GM21529 (cell line): ENCODE data around the gene TNFRSF13B.
"Not testable (repeated sequence)": the region's sequence is repeated elsewhere in the genome, so short reads cannot be mapped to it uniquely, and the experiment has no call there.

ENCODE experiments used
- ATAC-seq: cut with Tn5 transposase; IDR thresholded peaks from one replicate; pipeline ENCODE4 v1.9.1; 2021; ENCODE audit not compliant: unreplicated experiment

TNFRSF13B gene

GRCh38 chr17:16962804-16963203 is 9.1 kb downstream of the TNFRSF13B start:
- ATAC-seq: no peak

GRCh38 chr17:16961792-16962191 is 10.1 kb downstream of the TNFRSF13B start:
- ATAC-seq: no peak

DNA sequence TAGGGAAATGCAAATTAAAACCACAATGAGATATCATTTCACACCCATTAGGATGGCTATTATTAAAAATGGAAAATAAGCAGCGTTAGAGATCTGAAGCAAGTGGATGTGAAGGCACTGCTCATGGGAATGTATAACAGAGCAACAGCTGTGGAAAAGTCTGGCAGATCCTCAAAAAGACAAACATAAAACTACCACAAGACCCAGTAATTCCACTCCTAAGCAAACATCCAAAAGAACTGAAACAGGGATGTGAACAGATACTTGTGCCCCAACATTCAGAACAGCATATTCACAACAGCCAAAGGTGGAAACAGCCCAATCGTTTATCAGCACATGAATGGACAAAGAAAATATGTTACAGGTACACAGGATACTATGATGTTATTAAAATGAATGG is 10.9 kb downstream of the TNFRSF13B start:
- not testable (repeated sequence) for ATAC-seq

GRCh38 chr17:16955011-16955410 is 16.9 kb downstream of the TNFRSF13B start:
- not testable (repeated sequence) for ATAC-seq

DNA sequence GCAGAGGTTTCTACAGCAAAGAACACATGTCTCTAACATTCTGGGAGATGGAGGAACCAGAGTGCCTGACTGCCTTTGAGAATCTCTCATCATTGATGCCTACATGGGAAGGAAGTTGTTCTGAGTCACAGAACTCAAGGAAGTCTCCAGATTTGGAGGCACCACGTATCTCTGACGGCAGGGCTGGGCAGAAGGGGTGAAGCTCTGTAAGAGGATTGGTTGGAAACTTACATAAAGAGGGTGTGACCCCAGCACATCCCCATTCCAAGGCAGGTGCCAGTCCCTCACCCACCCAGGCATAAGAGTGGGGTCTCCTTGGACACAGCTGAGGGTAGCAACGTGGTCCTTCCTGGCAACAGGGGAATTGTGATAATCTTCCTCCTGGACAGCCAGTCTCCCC is 17.4 kb downstream of the TNFRSF13B start:
- ATAC-seq: no peak

- ATAC-seq: no peak
Measured at GRCh38 chr17:16953841-16954240, 18.1 kb downstream of the TNFRSF13B start.

- no peak for ATAC-seq
Measured at GRCh38 chr17:16953347-16953746, 18.6 kb downstream of the TNFRSF13B start.

- no peak for ATAC-seq
Measured at GRCh38 chr17:16952401-16952800, 19.5 kb downstream of the TNFRSF13B start.

DNA sequence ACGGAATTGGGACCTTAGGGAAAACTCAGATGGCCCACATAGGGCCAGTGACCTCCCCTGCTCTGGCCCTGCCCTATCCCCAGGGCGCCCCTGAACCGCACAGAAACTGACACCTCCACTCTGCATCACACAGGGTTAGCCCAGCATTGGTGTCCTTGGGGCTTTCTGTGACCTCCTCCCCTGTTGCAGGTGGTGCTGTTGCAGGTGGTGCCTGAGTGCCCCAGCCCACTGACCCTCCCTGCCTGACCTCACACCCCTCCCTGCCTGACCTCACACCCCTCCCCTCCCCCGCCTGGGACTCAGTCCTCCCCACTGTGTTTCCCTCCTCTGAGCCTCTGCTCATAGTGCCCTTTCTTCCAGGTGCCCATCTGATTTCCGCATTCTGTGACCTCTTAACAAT is 21.4 kb downstream of the TNFRSF13B start:
- ATAC-seq: no peak

GRCh38 chr17:16948587-16949376 is 23.1 kb downstream of the TNFRSF13B start:
- no peak for ATAC-seq

DNA sequence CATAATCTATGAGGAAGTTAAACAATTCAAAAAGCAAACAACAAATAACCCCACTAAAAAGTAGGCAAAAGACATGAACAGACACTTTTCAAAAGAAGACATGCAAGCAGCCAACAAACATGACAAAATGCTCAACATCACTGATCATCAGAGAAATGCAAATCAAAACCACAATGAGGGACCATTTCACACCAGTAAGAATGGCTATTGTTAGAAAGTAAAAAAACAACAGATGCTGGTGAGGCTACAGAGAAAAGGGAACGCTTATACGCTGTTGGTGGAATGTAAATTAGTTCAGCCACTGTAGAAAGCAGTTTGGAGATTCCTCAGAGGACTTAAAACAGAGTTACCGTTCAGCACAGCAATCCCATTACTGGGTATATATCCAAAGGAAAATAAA is 24.4 kb downstream of the TNFRSF13B start:
- no peak for ATAC-seq

GRCh38 chr17:16945663-16946218 is 26.2 kb downstream of the TNFRSF13B start:
- ATAC-seq: no peak

DNA sequence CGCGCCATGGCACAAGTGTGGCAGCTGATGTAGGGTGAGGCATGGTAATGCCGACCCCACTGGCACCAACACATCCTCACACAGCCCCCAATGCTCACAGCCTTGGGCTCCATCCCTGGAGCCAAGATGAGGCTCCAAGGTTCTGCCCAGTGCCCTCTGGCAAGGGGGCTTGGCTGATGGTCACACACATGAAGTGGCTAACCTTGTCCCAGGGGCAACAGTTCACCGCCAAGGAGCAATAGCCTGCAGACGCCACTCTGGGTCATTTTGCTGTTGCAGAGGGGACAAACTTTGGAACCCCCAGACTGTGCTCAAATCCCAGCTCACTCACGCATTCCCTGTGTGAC is 26.8 kb downstream of the TNFRSF13B start:
- no peak for ATAC-seq

DNA sequence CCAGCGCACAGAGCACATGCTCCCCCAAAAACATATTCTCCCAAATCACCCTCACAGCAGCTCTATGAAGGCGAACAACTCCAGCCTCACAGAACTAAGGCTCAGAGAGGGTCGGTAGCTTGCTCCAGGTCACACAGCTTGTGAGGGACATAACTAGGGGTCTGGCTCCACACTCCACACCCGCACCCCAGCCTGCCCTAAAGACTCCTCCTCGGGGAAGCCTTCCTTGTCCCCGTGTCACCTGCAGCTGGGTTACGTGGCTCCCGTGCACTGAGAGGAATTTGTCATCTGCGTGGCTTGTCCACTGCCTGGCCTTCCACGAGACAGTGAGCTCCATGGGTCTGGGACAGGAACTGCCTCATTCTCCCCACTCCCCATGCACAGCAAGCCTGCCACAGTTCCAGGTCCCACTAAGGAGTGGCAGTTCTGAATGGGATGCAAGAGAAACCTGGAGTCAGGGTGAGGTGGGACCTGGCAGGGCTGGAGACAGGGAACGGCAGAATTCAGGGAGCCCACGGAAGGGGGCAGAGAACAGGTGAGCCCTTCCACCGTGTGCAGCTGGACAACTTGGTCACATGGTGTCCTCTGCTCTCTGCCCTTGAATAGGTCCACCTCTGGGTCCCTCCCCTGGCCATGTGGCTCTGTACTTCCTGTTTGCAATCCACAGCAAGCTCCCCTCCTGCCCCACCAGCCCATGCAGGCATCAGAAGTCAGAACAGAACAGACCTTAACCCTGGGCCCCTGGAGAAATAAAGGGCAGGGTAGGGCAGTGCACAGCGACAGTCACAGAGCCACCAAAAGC is 27.4 kb downstream of the TNFRSF13B start:
- no peak for ATAC-seq

- no peak for ATAC-seq
Measured at GRCh38 chr17:16943541-16944333, 28.2 kb downstream of the TNFRSF13B start.

GRCh38 chr17:16943032-16943352 is 28.9 kb downstream of the TNFRSF13B start:
- ATAC-seq: no peak

GRCh38 chr17:16942141-16943031 is 29.5 kb downstream of the TNFRSF13B start:
- no peak for ATAC-seq

- no peak for ATAC-seq
Measured at GRCh38 chr17:16941072-16942036, 30.6 kb downstream of the TNFRSF13B start.
